NCI-H1417 (cell line): ENCODE results near the gene OR10H1.
A peak's percentile ranks its signal among the peaks of the same experiment; 100 is the strongest.
"Not testable (repeated sequence)": the region's sequence is repeated elsewhere in the genome, so short reads cannot be mapped to it uniquely, and the experiment has no call there.

Source experiments
- DNase-seq, 3 experiments: peaks; one replicate each; lab custom pipeline; 2025; lab: John Stamatoyannopoulos, UW

Gene OR10H1, protein sequence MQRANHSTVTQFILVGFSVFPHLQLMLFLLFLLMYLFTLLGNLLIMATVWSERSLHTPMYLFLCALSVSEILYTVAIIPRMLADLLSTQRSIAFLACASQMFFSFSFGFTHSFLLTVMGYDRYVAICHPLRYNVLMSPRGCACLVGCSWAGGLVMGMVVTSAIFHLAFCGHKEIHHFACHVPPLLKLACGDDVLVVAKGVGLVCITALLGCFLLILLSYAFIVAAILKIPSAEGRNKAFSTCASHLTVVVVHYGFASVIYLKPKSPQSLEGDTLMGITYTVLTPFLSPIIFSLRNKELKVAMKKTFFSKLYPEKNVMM

DNA sequence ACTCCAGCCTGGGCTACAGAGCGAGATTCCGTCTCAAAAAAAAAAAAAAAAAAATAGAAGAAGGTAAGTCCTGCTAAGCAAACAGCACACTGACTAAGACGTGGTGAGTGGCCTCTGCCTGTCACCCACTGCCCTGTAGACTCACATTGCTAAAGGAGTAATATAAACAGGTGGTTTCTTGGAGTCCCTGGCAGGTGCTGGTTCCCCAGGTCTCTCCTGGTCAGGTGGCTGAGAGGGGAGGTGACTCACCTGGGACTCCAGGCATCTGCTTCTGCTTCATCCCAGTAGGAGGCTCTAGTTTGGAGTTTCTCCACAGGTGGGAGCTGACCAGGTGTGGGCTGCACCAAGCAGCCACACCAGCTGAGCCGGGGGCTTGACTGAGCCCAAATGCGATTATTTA lies at the start of gene OR10H1:
TSS of gene OR10H1 (minus strand) at position 359 of the 400 bp plus-strand sequence. CDS start 7,627 bp downstream, outside the sequence.
- DNase-seq = no peak

DNA sequence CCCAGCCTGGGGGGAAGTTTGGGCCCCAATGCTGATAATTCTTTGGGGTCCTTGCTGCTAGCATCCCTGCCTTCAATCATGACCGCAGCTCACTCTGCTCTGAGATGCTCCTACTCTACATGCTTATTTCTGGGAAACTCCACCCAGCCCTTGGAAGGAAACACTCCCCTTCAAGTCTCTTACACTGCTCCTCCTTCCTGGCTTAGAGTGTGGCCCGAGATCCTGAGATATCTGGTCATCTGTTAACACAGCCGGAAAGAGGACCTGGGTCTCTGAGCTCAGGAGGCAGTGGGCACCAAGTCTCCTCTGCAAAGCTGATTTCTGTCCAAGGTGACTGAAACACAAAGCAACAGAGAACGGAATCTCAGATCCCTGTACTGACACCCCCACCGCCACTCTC lies 49.4 kb upstream of the OR10H1 start:
- DNase-seq = no peak

DNA sequence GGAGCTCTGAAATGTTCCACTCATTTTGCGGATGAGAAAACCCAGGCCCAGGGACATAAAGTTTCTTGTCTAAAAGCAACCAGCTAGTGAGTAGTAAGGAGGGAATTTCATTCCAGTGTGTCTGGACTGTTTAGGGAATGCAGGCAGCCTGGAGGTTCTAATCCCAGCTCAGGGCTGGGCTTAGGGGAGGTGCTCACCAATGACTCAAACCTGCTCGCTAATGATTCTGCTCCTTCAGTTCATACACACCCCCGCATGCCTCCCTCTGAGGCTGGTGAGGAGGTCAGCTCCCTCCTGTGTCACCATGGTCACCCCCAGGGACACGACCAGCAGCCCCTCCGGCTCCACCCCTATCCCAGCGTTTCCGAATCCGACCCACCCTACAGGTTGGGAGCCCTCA lies 47.8 kb upstream of the OR10H1 start:
- no peak for DNase-seq

DNA sequence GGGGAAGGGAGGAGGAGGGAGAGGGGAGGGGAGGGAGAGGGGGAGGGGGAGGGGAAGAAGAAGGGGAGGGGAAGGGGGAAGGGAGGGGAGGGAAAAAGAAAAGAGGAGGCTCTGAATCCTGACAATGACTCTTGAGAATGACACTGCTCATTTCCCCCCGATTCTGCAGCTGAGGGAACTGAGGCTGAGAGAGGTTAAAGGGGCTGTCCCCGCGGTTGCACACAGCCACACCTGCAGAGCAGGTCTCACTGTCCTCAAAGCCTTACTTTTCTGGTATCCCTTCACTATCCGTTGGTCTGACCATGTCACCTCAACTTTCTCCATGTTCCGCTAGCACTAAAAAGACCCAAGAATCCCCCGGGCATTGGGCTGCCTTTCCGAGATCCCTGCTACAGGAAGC lies 47.0 kb upstream of the OR10H1 start:
- DNase-seq = no peak

DNA sequence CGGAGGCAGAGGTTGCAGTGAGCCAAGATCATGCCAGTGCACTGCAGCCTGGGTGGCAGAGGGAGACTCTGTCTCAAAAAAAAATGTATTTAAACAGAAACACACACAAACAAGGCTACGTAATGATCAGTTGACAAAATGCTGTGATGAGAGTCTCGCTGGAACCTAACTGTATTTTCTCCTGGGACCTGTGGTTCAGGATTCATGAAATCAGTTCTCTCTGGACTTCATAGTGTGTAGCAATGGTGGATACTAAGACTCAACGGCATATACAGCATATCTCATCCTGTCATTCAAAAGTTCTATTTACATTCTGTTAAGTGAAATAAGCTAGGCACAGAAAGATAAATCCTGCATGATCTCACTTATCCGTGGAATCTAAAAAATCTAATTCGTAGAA lies 45.1 kb upstream of the OR10H1 start:
- DNase-seq = no peak

DNA sequence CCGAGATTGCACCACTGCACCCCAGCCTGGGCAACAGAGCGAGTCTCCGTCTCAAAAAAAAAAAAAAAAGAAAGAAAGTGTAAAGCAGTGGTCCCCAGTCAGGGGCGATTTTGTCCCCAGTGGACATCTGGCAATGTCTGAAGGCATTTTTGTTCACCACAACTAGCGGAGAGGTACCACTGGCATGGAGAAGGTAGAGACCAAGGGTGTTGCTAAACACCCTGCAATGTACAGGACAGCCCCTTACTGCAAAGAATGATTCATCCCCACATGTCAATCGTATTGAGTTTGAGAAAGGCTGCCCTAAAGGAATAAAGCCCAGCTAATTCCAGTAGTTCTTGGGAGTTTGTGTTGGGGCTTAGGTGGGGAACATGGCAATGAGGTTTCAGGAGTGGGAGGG lies 43.7 kb upstream of the OR10H1 start:
- DNase-seq = no peak

DNA sequence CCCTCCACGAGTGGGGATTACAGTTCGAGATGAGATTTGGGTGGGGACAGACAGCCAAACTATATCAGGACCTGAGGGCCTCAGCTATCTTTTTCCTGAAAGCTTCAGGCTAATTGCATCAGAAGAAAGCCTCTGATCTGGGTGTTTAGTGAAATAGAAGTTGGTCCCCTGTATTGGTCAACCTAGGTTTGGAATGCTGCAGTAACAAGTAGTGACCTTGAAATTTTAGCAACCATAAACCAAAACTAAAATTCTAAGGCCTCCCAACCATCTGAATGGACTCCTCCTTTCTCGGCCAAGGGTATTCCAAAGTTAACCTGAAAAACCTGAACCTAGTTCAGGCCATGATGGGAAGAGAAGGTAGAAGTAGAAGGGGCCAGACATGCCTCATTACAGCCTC lies 34.9 kb upstream of the OR10H1 start:
- DNase-seq = no peak

DNA sequence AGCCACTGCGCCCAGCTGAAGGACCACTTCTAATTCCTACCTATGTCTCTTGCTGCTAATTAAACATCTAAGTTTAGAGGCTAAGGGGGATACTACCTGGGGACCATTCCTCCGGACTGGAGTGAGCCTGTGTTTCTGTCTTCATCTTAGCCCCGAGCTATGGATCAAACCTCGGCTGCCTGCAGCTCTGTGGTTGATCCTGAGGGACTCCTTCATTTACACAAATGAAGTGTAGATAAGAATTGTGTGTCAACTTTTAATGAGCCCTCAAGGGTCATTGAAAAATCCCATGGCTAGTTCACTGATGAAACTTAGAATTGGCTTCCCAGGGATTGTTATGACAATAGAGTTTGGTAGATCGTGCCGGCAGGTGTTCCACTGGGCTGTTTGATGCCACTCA lies 31.5 kb upstream of the OR10H1 start:
- DNase-seq = no peak

DNA sequence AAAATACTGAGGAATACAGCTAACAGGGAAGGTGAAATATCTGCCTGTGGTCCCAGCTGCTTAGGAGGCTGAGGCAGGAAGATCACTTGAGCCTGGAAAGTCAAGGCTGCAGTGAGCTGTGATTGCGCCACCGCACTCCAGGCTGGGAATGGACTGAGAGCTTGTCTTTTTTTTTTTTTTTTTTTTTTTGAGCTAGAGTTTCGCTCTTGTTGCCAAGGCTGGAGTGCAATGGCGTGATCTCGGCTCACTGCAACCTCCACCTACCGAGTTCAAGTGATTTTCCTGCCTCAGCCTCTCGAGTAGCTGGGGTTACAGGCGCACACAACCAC lies 28.4 kb upstream of the OR10H1 start:
- DNase-seq = not testable (repeated sequence)

DNA sequence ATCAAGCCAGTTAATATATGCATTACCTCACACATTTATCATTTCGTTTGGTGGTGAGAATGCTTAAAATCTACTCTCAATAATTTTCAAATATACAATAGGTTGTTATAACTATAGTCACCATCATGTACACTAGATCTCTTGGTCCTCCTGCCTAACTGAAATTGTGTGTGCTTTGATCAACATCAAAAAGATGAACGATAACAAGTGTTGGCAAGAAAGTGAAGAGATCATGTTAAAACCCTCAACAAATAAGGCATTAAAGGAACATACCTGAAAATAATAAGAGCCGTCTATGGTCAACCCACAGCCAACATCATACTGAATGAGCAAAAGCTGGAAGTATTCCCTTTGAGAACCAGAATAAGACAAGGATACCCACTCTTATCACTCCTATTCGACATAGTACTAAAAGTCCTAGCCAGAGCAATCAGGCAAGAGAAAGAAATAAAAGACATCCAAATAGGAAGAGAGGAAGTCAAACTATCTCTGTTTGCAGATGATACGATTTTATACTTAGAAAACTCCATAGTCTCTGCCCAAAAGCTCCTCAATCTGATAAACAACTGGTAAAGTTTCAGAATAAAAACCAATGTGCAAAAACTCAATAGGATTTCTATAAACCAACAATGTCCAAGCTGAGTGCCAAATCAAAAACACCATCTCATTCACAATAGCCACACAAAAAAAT lies 27.9 kb upstream of the OR10H1 start:
- no peak for DNase-seq

DNA sequence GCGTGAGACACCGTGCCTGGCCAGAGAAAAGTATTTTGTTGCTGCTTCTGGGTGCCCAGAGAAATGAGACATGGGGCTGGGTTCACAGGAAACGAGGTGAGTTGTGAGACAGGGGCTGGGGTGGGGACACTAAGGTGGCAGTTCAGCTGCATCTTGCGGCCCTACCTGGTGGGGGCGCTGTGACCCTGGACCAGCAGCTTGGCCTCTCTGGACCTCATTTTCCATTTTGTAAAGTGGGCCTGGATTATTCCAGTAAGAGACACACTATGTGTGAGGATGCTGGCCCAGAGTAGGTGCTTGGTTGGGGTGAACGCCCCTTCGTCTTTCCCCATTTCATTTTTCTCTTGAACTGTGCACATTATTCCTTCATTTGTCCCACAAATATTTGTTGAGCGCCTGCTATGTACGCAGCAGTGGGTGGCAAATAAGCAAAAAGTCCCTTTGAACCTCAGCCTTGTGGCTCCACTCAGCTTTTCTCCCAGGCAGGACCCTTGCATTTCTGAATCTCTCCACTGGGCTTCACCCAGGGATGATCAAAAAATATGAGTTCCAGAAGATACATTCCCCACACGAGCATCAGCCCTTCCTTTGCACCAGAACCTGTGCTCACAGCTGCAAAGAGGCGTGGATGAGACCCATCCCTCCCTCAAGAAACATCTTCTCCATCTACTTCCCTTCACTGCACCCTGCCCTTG lies 26.6 kb upstream of the OR10H1 start:
- no peak for DNase-seq

DNA sequence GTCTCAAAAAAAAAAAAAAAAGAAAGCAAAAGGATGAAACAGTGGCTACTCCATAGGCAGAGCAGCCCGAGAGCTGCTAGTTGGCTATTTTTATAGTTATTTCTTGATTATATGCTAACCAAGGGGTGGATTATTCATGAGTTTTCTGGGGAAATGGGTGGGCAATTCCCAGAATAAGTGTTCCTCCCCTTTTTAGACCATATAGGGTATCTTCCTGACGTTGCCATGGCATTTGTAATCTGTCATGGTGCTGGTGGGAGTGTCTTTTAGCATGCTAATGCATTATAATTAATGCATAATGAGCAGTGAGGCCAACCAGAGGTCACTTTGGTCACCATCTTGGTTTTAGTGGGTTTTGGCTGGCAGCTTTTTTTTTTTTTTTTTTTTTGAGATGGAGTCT lies 25.4 kb upstream of the OR10H1 start:
- DNase-seq = no peak

DNA sequence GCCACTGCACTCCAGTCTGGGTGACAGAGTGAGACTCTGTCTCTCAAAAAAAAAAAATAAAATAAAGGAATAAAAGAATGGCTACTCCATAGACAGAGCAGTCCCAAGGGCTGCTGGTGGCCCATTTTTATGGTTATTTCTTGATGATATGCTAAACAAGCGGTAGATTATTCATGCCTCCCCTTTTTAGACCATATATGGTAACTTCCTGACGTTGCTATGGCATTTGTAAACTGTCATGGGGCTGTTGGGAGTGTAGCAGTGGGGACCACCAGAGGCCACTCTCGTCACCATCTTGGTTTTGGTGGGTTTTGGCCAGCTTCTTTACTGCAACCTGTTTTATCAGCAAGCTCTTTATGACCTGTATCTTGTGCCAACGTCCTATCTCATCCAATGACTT lies 24.4 kb upstream of the OR10H1 start:
- DNase-seq = not testable (repeated sequence)

DNA sequence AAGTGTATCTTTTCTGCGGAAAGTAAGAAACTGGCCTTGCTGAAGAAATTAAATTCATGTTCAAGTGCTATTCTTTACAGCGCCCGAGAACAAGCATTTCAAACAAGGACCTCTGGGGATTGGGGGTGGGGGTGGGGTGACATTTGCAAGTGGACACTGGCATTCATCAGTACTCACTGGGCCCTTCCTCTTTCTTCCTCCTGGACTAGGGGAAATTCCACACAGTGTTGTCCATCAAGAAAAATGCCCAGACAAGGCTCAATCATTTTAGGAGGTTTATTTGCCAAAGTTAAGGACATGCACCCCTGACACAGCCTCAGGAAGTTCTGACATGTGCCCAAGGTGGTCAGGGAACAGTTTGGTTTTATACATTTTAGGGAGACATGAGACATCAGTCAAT lies 22.9 kb upstream of the OR10H1 start:
- DNase-seq = no peak

DNA sequence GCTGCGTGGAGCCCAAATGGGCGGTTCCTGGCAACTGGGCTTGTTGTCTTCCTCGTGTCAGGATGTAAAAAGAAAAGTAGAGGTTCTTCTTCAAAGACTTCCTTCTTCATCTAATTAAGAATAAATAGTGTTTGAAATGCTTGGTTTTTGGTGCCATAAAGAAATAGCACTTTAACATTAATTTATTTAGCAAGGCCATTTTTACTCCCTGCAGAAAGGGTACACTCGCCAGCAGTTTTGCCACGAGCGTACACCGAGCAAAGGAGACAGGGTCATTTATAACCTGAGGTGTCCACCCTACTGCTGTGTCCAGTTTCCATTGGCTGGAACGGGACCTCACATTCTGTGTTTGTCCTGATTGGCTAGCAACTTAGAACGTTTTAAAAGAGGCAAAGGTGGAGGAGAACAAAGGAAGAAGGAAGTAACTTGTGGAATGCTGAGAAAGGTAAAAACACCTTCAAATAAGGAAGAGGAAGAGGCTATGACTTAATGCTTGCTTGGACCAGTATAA lies 21.8 kb upstream of the OR10H1 start:
- DNase-seq = no peak

DNA sequence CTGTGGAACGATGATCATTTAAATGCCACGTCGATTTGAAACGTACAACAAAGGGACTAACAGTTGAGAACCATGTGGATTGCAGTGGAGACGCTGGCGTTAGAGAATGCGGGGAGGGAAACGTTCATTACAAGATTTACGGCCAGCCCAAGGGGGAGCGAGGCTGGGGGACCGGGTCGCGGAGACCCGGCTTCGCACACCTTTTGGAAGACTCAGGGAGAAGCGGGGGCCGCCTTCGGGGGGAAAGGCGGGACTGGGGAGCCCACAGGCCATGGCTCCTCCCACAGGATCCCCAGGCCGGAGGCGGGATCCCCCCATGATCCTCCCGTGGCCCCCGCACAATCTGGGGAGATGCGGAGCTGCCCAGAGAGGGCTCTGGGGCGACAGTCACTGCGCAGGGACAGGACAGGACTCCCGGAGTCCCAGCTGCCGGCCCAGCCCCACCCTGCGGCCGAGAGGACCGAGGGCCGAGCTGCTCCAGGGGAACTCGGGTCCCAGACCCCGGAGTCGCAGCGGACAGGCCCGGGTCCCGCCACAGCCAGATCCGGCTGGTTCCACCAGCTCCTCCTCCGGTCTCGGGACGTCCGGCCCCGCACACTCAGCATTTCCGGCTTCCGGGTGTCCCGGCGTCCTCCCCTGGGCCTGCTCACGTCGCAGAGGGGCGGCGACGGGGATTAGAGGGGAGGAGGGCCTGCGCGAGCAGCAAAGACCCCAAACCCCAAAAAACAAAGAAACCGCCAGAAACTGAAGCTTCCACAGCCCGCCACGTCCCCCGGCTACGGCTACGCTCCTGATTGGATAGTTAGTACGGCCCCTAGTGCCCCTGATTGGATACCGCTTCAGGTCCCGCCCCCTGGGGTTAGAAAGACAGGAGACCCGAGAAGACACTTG lies 21.1 kb upstream of the OR10H1 start:
- DNase-seq = peak in 2 of 3 experiments; percentile 17 to 36

DNA sequence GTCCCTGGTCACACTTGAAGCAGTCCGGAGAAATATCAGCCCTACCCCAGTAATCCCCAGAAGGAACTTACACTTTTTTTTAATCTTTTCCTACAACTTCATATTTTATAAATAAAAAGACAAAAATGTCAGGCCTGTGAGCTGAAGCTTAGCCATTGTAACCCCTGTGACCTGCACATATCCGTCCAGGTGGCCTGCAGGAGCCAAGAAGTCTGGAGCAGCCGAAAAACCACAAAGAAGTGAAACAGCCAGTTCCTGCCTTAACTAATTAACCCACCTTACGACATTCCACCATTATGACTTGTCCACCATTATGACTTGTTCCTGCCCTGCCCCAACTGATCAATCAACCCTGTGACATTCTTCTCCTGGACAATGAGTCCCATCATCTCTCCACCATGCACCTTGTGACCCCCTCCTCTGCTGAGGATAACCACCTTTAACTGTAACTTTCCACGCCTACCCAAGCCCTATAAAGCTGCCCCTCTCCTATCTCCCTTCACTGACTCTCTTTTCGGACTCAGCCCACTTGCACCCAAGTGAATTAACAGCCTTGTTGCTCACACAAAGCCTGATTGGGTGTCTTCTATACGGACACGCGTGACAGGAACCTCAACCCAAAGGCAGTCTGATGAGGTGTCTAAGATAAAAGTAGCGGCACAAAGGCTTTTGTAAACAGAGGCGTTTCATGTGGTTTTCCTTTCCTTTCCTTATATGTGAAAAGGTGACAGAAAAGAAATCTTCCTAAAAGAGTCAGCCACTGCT lies 20.3 kb upstream of the OR10H1 start:
- not testable (repeated sequence) for DNase-seq

DNA sequence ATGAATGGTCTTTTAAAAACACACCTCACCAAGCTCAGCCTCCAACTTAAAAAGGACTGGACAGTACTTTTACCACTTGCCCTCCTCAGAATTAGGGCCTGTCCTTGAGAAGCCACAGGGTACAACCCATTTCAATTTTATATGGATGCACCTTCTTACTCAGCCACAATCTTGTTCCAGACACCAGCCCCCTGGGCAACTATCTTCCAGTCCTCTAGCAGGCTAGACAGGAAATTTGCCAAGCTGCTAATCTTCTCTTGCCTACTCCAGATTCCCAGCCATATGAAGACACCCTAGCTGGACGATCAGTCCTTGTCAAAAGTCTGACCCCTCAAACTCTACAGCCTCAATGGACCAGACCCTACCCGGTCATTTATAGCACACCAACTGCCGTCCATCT lies 18.8 kb upstream of the OR10H1 start:
- DNase-seq = not testable (repeated sequence)

DNA sequence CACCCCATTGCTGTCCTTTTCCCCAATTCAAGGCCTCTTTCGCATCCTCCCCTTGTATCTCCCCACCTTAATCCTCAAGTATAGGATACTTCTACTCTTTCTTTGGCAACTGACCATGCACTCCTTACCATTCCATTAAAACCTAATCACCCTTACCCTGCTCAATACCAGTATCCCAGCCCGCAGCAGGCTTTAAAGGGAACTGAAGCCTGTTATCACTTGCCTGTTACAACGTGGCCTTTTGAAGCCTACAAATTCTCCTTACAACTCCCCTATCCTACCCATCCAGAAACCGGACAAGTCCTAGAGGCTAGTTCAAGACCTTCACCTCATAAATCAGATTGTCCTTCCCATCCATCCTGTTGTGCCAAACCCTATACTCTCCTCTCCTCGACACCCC lies 16.2 kb upstream of the OR10H1 start:
- DNase-seq = no peak

DNA sequence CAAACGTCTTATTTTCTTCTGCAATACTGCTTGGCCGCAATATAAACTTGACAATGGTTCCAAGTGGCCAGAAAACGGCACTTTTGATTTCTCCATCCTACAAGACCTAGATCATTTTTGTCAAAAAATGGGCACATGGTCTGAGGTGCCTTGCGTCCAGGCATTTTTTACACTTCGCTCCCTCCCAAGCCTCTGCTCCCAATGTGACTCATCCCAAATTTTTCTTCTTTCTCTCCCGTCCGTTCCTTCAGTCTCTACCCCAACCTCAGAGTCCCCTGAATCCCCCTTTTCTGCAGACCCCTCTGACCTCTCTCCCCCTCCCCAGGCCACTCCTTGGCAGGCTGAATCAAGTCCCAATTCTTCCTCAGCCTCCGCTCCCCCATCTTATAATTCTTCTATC lies 14.3 kb upstream of the OR10H1 start:
- no peak for DNase-seq

DNA sequence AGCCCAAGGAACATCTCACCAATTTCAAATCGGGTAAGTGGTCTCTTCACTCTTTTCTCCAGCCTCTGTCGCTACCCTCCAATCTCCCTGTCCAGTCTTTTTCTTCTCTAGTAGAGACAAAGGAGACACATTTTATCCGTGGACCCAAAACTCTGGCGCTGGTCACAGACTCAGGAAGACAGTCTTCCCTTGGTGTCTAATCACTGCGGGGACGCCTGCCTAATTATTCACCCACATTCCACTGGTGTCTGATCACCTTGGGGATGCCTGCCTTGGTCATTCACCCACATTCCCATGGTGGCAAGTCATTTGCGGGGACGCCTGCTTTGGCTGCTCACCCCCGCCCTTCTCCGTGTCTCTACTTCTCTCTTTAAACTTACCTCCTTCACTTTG lies 13.8 kb upstream of the OR10H1 start:
- DNase-seq = no peak
